A673 (cell line): ENCODE results near the gene PRXL2A.

Experiments
- CTCF ChIP-seq: fragments of 300-800, 200-600 bp; sonication (generic); conservative IDR thresholded peaks from 2 replicates; pipeline ENCODE4 v1.5.1; 2017; ENCODE audit warnings: low read depth, mild to moderate bottlenecking, antibody characterized with exemption, low read length, moderate library complexity, mixed read lengths
- EZH2 ChIP-seq: fragments of 200-600 bp; sonication (generic); IDR thresholded peaks from 2 replicates; pipeline ENCODE4 v1.6.1; 2017; ENCODE audit warnings: borderline replicate concordance, low read depth, mild to moderate bottlenecking, mixed read lengths, antibody characterized with exemption, low read length; ENCODE audit not compliant: poor library complexity, severe bottlenecking

DNA sequence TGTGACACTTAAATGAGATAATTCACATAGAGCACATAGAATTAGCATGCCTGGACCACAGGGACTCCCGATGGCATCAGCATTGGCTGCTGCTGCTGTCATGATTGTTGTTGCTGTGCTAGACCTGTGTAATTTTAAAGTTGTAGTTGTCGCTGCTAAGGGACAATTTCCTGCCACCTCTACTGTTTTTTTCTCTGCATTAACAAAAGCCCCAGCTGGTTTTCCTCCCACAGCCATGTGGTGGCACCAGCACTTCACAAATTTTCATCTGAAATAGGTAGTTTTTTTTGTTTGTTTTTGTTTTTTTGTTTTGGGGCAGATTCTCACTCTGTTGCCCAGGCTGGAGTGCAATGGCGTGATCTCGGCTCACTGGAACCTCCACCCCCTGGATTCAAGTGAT lies 25.4 kb upstream of the PRXL2A start:
- TF ChIP-seq CTCF (peak; percentile 71), EZH2 (no peak)
